Stimulated activated naive CD4-positive, alpha-beta T cell treated with Interleukin-2 at 50 U/mL for 16 hours (primary cell): Measurements from ENCODE around the gene CERKL.

Source experiments
- DNase-seq: peaks from one replicate; lab custom pipeline; 2025; lab: John Stamatoyannopoulos, UW

Gene CERKL

DNA sequence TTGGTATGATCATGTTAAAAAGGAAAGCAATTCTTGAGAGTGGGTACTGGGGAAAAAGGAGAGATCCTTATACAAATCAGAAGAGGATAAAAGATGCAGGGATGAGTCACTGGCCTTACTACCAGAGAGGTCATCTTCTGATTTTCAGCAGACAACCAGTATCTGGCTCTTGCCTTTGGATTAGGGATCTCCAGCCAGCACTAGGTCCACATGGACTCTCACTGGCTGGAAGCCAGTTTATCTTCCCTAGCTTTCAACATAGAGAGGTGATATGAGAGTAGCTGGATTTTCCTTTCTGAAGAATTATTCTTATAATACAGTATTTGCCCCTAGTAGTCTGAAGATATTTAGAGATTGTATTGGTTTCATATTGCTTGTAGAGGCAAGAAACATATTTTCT, 30.2 kb downstream of the CERKL start:
- DNase-seq, result no peak

DNA sequence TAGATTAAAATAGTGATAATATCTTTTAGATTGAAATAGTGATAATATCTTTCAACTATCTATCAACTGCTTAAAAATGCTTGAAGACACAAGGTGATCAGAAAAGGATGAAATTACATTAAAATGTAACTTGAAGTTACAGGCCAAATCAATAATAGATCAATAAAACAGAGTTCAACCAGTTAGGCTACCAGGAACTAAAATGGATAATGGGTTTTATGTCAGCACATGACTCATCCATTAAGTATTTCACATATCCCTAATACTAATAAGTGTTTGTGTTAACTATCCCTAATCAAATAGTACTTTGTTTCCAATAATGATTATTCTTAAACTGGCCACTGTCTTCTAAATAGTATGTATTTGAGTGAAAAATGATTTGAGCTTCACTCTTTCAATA, 33.7 kb downstream of the CERKL start:
- no peak for DNase-seq

DNA sequence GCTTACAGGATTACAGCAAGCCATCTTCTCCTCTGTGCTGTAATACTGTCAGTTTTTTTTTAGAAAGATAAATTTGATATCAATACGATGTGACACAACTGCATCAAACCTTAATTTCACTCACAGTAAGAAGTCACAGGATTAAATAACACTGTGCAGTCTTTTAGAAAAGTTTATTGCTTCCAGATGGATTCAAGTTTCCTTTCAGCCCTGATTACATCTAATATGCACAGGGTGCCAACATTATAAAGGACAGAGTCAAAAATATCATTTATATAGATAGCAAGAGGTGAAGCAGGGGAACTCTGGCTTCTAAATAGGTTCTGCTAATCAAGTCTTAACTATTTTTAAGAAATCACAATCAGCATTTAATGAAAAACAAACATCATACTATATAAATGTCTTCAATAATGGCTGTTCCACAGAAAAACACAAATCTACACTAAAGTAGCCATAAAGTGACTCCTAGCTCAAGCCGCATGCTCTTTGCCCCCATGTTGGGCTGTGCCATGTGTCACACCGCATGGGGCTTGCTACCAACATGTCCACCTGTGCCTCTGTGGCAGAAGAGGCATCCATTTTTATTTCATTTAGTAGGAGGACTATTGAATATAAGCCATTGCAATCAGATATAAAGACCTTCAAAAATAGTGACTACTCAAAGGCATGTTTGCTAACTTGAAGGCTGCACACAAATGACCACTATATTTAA, 35.0 kb downstream of the CERKL start:
- DNase-seq, result no peak

DNA sequence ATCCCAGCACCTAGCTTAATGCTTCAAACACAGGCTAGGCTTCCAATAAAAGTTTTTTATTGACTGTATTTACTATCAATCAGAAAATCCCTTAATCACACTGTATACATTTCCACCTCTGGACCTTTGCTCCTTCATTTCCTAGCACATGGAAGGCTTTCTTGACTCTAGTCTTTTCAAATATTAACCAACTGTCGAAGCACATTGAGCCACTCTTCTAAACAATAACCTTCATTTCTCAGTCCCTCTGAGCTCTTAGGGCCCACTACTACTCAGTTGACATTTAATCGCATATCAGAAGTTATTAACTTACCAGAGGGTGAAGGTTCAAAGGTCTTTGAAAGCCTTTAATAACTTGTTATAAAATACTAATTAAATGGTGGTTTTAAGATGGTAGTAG, 37.4 kb downstream of the CERKL start:
- no peak for DNase-seq

DNA sequence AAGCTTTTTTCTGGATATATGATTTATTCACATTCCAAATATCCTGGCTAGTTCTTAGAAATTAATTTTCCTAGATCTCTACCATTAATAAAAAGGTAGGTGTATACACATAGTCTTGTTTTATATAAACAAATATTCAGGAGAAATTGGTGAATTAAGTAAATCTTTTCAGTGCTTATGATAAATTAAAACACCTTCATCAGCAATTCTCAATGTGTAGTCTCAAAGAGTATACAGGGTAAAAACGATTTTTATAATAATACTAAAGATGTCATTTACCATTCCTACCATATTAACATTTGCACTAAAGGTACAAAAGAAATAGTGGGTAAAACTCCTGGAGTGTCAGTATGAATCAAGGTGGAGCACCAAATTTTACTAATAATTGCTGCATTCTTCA, 40.2 kb downstream of the CERKL start:
- no peak for DNase-seq

DNA sequence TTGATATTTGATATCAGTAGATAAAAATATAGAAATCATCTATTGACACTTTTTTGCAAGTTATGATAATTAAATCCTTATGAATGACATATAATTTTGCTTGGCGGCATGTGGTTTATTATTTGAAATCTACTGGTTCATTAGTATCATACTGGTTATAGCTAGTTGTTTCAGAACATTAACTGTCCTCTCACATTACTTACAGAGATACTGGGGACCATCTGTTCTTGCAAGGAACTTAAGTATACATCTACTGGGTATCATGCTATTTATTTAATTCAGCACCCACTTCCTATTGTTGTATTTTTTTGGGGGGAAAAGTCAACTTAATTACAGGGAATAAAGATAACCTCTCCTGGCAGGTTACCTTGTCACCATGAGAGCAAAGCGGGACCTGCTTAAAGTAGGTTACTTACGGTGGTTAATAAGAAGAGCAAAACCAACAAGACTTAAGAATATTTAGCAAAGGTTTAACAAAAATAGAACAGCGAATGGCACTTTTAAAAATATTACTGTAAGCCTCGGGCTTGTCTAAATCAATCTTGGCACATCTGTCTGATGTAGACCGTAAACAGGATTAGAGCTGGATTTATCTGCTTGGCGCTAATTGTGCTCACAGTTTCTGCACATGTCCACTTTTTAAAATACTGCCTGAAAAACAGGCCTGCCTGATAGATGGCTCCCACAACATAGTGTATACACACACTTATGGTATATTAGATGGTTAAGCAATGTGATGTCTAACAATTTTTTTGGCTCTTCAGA, 41.8 kb downstream of the CERKL start:
- DNase-seq, result no peak

DNA sequence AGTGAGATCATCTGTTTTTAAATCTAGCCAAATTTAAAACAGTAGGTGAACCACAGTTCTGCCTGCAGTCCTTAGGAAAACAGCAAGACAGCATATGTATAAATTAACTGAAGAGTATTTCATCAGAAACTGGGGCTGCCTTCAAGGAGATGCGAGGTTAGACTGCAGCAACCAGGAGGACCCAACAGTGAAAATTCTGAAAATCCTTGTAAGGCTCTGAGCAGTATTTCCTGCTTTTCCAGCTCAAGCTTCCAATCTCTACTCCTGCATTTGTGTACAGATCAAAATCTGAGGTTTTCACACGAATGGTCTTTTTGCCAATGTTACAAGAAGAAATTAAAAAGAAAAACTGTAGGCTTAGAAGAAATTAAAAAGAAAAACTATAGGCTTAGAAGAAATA, 43.7 kb downstream of the CERKL start:
- no peak for DNase-seq

DNA sequence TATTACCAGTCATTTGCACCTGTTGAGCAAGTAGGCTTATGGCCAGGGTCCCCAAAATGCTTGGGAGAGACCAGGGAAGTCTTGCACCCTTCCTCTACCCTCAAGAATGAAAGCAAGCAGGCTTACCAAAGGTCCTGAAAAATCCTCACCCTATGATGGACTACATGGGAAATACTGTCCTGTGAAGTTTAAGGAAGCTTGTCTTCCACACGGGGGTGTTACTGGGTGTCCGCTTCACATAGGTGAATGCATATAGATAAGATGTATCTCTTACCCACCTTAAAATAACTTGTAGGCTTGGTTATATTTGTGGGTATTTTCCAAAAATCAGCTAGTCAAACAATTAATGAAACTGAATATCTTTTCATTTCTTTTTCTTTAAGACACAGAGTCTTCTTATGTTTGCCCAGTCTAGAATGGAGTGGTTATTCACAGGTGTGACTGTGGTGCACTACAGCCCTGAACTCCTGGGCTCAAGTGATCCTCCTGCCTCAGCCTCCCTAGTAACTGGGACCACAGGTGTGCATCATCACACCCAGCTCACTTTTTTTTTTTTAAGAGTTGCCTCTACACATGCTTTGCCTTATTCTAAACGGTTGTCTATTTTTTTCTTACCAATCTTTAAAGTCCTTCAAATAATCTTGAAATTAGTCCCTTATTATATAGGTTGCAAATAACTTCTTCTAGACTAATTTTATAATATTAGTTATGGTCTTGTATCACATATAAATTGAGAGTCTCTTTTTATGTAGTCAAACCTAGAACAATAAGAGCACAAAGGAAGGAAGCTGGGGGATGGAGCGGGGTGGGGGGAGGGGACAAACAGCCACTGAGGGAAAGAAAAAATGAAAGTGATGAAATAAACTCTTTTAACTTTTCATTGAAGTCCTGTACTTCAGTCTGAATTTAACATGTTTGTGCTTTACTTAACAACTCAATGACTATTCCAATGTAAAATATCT, 49.0 kb downstream of the CERKL start:
- DNase-seq, result no peak

DNA sequence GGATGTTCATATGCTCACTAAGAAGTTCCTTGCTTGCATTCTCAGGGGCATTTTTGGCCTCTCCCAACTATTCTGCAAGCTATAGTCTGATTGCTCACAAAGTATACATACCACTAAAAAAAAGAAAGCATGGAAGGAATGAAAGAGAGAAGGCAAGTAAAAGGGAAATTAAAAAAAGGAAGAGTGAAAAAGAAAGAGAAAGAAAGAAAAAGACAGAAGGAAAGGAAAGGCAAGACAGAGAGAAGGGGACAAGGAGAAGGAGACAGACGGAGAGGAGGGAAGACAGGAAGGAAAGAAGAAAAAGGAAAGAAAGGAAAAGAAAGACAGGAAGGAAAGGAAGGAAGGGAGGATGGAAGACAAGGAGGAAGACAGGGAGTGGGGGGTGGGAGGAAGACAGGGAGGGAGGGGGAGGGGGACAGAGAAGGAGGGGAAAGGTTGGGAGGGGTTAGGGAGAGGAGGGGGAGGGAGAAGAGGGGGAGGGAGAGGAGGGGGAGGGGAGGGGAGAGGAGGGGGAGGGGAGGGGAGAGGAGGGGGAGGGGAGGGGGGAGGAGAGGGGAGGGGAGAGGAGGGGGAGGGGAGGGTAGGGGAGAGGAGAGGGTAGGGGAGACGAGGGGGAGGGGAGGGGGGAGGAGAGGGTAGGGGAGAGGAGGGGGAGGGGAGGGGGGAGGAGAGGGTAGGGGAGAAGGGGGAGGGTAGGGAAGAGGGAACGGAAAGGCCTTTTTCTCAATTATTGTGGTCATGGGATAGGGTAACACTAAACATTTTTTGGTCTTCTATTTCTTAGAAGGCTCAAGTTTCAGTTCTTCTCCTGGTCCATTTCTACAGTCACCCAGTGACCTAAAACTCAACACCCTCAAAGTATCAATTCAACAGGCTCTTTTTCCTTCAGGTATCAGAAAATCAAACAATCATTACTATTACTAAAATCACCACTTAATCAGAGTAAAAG, 50.7 kb downstream of the CERKL start:
- no peak for DNase-seq

DNA sequence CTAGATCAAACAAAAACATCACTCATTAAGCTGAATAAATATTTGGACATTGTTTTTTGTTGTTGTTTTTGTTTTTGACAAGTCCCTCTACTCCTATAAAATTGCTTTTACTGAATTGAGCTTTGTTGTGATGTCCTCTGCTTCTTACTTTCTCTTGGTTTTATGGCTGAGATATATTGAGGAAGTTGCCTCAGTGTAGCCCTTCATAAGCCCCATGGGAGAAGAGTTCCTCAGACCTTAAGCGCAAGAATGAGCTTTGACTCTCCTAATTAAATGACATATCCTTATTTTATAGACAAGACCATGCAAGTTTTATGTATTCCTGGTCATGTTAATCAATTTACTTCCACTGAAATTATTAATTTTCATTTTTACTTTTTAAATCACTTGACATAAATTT, 54.9 kb downstream of the CERKL start:
- DNase-seq, result no peak

DNA sequence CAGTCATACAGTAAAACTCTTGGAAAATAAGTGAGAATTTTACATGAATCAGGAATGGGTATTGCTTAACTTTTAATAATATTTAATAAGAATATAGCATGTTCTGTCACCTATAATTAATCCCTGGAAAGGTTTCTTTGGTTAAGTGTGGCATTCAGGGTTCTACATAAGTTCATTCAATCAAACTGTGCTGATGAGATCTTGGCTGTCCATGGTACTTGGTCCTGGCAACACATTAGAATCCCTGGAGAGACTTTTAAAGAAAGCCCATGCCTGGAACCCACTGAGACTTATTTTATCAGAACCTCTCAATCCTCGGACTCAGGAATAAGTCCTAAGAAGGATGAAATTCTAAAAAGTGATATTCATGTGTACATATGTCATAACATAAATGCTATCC, 60.3 kb downstream of the CERKL start:
- no peak for DNase-seq

DNA sequence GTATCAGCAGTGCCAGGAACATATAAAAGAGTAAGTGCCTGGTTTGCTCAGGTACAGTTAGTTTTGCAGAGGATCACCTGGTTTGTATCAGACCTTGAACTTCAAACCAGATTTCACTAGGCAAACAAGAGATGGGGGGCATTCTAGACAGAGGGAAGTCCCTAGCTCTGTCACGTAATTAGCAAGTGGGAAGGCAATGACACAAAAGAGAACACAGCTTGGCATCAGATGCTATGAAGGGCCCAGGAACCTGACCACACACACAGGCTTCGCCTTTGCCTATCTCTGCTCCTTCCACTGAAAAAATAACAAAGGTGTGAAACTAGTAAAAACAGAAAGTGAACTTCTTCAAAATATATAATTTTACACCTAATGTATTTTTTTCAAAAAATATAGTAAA, 62.6 kb downstream of the CERKL start:
- DNase-seq, result no peak

DNA sequence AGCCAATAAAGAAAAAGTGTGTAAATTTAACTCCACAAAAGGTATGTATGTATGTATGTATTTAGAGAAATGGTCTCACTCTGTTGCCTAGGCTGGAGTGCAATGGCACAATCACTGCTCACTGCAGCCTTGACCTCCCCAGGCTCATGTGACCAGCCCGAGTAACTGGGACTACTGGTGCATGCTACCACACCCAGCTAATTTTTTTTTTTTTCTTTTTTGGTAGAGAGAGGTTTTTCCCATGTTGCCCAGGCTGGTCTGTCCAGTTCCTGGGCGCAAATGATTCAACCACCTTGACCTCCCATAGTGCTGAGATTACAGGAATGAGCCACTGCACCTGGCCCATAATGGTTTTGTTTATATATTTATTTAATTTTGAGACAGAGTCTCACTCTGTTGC, 67.1 kb downstream of the CERKL start:
- DNase-seq, result no peak

DNA sequence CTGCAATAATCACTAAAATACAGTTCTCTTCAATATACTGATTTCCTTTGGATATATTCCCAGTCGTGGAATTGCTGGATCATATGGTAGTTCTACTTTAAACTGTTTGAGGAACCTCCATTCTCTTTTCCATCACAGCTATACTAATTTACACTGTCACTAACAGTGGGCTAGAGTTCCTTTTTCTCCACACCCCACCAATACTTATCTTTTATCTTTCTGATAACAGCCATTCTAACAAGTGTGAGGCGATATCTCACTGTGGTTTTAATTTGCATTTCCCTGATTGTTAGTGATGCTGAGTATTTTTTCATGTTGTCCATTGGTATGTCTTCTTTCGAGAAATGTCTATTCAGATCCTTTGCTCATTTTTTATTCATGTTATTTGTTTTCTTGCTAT, 68.4 kb downstream of the CERKL start:
- no peak for DNase-seq

DNA sequence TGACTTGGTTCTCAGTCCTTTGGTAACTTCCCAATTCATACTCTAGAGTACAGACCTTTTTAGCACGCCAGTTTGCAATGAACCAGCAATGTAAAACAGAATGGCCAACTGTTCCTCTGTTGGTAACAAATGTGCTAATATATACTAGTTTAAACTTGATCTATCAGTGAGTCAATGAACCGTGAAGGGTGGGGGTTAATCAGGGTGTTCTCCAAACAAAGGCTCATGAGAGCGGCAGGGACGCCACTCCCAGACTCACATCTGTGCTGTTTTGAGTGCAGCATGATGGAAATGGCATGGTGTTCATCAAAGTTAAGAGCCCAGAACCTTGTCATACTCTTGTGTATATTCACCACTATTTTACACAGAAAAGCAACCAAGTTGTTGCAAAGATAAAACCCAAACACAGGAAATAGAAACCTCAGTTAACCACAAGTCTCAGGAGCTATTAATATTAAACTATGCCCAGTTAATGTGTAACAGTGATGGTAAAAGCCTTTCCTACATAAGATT, 70.3 kb downstream of the CERKL start:
- no peak for DNase-seq

DNA sequence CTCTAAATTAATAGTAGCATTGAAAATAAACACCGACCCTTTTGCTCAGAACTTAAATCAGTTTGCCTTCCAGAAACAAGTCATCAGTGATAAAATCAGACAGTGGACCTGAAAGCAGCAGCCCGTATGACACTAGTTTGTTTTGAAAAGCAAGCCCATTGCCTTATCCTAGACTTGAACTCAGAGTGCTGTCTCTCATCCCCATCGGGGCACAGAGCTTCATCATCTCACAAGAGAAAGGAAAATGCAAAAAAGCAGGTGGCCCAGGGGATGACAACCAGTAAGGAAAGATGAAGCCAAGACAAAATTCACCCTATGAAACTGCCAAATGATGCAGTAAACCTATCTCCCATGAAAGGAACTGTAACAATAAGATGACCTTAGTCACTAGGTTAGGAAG, 71.2 kb downstream of the CERKL start:
- DNase-seq, result no peak

DNA sequence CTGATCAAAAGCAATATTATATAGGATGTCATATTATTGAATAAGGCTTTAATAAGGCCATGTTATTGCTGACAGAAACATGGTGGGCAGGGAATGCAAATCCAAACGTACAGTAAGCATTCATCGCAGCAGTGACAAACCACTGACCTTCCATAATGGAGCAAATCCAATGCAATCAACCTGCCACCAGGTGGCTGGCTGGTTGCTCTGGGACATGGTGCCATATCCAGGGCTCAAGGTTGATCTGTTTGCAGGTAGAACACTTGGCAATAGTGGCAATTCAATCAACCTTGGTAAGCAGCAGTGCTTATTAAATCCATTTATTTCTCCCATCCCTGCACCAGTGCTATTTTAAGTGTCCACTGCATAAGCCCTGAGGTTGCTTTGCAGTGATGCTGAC, 75.4 kb downstream of the CERKL start:
- DNase-seq, result no peak

DNA sequence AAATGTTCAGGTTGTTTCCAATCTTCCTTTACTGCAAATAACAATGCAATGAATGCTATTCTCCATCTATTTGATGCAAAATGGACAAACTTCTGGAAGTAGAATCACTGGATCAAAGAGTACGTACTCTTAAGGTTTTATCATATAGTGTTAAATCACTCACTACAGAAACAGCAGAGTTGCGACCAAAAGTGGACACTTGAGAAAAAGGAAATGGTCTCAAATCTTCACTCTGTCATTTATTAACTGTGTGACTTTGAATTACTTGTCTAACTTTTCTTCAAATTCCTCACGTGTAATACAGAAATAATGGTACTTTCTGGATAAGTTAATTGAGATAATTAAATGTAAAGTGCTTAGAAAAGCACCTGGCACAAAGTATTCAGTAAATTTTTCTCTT, 78.1 kb downstream of the CERKL start:
- no peak for DNase-seq

DNA sequence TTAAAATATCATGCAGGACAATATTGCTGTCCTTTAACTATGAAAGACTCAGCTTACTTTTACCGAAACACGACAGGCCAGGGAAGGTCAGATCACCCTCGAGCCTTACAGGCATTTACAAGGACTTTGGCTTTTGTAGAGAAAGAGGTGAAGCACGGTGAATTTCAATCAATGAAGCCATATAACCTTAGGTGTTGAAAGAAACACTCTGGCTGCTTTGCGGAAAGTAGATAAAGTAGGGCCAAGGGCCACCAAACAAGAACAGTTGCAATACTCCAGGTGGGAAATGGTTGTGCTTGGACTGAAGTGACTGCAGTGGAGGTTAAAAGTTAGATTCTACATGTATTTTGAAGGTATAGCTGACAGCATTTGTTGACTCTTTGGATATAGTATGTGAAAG, 80.5 kb downstream of the CERKL start:
- DNase-seq, result no peak

DNA sequence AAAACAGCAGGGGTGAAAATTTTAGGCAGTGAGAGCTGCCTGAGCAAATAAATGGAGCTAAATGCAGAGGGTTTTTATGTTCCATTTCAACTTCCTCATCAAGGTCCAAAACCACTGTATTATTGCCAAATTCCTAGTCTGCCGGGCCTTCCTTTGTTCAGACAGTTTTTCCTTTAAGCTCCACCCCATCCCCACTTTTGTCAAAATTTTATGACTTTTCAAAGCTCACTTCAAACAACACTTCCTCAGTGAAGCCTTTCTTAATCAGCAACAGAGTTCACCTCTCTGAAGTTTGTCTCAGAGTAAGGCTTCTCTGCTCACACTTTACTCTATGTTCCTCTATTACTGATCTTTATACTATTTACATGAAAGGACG, 81.3 kb downstream of the CERKL start:
- DNase-seq, result no peak

DNA sequence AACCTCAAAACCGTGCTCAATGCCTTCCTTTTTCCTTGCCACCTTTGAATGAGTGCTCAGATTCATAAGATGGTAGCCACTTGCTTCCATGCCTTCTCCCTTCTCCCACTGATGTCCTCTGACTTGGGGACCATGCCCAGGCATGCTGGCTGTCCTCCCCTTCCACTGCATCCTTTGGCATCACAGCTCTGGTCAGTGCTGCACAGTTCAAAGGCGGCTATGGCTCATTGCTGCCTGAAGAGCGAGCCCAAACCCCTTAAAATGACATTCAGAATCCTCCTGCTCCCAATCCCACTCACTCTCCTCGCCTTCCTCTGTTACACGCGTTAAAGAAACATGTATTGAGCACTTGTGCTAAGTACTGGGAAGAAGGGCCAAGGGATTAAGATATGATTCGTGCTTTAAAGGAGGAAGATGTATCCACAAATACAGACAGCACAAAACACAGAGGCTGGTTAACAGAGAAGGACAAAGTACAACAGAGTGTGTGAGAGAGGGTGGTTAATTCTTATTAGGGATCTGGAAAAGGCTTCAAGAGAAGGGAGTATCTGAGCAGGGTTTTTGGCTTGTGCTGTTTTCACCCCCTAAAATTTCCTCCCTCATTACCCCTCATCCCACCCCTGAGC, 81.8 kb downstream of the CERKL start:
- no peak for DNase-seq
